Right kidney (tissue), 9 donors: ENCODE data around the gene MAPKAPK5.
"Not testable (repeated sequence)": the region's sequence is repeated elsewhere in the genome, so short reads cannot be mapped to it uniquely, and the experiment has no call there.

Experiments used
- DNase-seq: peaks from one replicate; pipeline ENCODE4 v3.0.0-alpha.2; 2016
- long read RNA-seq, 8 donors: transcript quantifications; one replicate each; lab custom pipeline, GENCODE V29; 2026

The MAPKAPK5 gene, protein sequence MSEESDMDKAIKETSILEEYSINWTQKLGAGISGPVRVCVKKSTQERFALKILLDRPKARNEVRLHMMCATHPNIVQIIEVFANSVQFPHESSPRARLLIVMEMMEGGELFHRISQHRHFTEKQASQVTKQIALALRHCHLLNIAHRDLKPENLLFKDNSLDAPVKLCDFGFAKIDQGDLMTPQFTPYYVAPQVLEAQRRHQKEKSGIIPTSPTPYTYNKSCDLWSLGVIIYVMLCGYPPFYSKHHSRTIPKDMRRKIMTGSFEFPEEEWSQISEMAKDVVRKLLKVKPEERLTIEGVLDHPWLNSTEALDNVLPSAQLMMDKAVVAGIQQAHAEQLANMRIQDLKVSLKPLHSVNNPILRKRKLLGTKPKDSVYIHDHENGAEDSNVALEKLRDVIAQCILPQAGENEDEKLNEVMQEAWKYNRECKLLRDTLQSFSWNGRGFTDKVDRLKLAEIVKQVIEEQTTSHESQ
- long read RNA-seq, donor 1, full-length matches to known transcripts, result 8 of 17 reads
- long read RNA-seq, donor 1, partial matches to known transcripts, result 9 of 17 reads
- long read RNA-seq, donor 1, other reads (novel, unspliced or antisense), result 0 of 17 reads
- long read RNA-seq, donor 2, full-length matches to known transcripts, result 3 of 3 reads
- long read RNA-seq, donor 2, partial matches to known transcripts, result 0 of 3 reads
- long read RNA-seq, donor 2, other reads (novel, unspliced or antisense), result 0 of 3 reads
- long read RNA-seq, donor 3, full-length matches to known transcripts, result 2 of 2 reads
- long read RNA-seq, donor 3, partial matches to known transcripts, result 0 of 2 reads
- long read RNA-seq, donor 3, other reads (novel, unspliced or antisense), result 0 of 2 reads
- long read RNA-seq, donor 4, full-length matches to known transcripts, result 10 of 10 reads
- long read RNA-seq, donor 4, partial matches to known transcripts, result 0 of 10 reads
- long read RNA-seq, donor 4, other reads (novel, unspliced or antisense), result 0 of 10 reads
- long read RNA-seq, donor 5, full-length matches to known transcripts, result 6 of 18 reads
- long read RNA-seq, donor 5, partial matches to known transcripts, result 12 of 18 reads
- long read RNA-seq, donor 5, other reads (novel, unspliced or antisense), result 0 of 18 reads
- long read RNA-seq, donor 6, full-length matches to known transcripts, result 2 of 2 reads
- long read RNA-seq, donor 6, partial matches to known transcripts, result 0 of 2 reads
- long read RNA-seq, donor 6, other reads (novel, unspliced or antisense), result 0 of 2 reads
- long read RNA-seq, donor 7, full-length matches to known transcripts, result 4 of 50 reads
- long read RNA-seq, donor 7, partial matches to known transcripts, result 46 of 50 reads
- long read RNA-seq, donor 7, other reads (novel, unspliced or antisense), result 0 of 50 reads
- long read RNA-seq, donor 8, full-length matches to known transcripts, result 6 of 6 reads
- long read RNA-seq, donor 8, partial matches to known transcripts, result 0 of 6 reads
- long read RNA-seq, donor 8, other reads (novel, unspliced or antisense), result 0 of 6 reads

DNA sequence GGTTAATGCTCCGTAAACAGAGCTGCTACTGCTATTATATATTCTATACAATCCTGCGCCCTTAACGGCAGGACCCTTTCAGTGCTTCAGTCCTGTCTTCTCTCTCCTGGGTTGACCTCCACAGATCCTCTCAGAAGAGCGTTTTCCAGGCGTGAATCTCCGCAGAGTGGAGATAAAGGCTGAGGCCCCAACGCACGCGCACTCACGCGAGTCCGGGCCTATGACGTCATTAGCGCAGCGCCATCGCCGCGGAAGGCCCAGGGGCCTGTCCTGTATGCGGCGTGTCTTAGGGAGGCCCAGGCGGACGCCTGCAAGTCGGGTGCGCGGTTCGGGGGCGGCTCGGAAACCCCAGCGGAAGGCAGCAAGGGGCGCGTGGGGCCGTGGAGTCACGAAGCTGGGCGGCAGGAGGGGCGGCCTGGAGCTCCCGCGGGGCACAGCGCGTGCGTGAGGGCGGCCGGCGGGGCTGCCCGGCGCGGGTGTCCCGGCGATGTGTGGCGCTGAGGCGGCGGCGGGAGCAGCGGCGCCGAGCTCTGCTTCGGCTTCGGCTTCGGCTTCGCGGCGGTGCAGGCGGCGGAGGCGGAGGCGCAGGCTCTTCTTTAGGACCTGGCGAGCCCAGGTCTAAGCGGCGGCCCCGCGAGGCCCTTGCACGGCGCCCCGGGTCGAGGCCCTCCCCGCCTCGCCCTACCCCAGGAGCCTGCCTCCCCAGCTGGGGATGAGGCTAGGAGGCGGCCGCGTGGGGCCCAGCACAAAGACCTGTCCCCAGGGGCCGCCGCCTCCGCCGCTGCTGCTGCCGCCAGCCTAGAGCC, at the start of gene MAPKAPK5:
TSS of gene MAPKAPK5 (plus strand) at position 479 of the 806 bp plus-strand sequence. CDS start 506 bp downstream, outside the sequence.
- DNase-seq, result peak; percentile 97

DNA sequence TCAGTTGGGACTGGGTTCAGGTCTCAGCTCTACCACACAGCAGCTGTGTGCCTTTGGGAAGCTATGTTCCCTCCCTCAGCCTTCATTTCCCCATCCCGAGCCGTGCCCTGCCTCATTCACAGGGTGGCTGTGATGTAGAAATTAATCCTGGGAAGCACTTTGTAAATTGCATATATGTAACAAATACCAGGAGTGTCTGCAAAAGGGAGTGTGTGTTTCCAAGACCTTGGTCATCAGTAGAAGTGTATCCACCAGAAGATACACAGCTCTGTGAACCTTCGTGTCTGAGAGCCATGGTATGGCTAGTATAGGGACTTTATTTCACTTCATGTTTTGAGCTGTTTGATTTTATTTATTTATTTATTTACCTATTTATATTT, 49.2 kb upstream of the MAPKAPK5 start:
- no peak for DNase-seq

DNA sequence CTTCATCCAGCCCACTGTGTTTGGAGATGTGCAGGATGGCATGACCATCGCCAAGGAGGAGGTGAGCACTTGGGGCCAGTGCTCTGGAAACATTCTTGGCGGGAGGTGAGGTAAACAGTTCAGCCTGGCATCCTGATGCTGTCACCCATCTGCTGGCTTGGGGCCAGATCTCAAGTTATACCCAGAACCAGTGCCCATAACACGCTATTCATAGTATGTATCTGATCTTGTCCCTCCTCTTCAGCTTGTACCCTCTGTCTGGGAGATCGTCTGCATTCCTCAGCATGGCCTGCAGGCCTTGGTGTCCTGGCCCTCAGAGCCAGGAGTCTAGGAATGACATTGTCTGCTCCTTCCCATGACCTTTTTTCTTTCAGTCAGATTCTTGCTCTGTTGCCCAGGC, 43.8 kb upstream of the MAPKAPK5 start:
- no peak for DNase-seq

DNA sequence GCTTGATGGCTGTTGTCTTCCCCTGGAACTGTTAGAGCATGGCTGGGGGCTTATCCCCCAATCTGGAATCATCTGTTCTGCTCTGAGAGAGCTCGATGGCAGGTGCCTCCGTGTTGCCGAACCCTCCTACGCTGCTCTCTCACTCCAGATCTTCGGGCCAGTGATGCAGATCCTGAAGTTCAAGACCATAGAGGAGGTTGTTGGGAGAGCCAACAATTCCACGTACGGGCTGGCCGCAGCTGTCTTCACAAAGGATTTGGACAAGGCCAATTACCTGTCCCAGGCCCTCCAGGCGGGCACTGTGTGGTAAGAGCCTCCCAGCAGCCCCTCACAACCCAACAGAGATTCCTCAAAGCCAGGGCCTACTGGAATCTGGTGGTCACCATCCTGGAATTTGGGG, 42.3 kb upstream of the MAPKAPK5 start:
- no peak for DNase-seq

DNA sequence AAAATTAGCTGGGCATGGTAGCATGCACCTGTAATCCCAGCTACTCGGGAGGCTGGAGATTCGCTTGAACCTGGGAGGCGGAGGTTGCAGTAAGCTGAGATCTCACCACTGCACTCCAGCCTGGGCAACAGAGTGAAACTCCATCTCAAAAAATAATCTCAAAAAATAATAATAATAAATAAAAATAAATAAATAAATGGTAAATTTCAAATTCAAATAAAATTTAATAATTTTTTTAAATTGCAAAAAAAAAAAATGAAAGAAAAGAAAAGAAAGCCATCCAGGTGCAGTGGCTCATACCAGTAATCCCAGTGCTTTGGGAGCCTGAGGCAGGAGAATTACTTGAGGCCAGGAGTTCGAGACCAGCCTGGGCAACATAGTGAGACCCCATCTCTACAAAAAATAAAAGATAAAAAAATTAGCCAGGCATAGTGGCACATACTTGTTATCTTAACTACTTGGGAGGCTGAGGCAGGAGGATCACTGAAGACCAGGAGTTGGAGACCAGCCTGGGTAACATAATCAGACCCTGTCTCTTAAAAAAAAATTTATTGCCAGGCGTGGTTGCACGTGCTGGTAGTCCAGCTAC, 38.9 kb upstream of the MAPKAPK5 start:
- no peak for DNase-seq

DNA sequence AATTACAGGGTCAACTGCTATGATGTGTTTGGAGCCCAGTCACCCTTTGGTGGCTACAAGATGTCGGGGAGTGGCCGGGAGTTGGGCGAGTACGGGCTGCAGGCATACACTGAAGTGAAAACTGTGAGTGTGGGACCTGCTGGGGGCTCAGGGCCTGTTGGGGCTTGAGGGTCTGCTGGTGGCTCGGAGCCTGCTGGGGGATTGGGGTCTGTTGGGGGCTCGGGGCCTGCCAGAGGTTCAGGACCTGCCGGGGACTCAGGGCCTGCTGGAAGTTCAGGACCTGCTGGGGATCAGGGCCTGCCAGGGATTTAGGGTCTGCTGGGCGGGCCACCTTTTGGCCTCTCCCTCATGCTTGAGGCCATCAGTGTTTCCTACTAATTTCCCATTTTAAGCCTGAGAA, 38.2 kb upstream of the MAPKAPK5 start:
- no peak for DNase-seq

DNA sequence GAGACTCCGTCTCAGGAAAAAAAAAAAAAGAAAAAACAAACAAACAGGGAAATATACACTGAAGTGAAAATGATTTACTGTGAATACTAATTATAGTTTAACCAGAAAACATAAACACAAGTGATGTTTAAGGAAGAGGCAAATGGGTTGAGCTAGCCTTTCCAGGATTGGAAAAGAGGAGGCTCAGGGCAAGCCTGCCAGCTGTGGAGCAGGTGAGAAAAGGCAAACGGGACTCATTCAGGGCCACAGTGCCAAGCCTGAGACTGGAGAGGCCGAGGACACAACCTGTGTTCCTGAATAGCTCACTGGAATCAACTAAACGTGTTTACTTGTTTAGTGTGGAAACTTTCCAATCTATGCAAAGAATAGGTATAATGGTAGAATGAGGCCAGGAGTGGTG, 35.7 kb upstream of the MAPKAPK5 start:
- DNase-seq, result no peak

DNA sequence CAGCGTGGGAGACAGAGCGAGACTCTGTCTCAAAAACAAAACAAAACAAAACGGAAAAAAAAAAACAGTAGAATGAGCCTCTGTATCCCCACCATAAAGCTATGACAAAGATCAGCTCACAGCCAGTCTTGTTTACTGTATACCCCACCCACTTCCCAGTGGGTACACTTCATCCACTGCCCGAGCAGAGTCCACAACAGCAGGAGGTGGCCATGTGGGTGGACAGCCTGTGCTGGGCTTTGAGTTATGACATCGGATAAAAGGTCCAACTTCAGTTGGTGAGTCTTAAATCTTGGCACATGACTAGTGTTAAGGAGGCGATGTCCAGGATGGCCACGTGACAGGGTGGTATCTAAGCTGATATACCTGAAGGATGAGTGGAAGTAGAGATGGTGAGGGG, 34.8 kb upstream of the MAPKAPK5 start:
- no peak for DNase-seq

DNA sequence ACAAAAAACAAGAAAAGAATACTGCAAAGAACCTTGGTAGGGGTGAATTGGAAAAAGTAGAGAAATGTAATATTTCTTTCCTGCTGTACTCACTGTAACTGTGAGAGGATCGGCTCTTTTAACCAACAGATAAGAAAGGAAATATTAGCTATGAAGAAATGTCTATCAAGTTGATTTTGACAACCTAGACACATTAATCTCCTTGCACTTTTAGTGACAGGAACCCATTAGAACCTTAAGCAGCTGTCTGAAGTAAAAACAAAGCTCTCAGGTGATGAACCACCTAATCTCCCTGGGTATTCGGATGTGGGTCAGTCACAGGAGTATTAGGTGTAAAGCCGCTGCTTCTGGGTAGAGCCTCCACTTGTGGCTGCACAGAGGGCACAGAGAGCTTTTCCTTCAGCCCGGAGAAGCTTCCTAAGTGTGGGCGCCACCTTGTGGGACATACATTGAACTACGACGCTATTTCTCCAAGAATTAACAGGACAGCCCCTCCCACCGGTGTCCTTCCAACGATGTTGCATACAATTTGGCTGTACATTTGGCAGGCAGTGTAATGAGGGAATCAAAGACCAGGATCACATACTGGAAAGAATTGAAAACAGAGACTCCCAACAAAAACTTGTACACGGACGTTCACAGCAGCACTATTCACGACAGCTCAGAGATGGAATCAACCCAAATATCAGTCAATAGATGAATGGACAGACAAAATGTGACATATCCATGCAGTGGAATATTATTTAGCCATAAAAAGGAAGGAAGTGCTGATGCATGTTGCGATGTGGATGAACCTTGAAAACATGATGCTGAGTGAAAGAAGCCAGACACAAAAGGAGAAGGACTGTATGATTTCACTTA, 28.9 kb upstream of the MAPKAPK5 start:
- DNase-seq, result peak; percentile 43

DNA sequence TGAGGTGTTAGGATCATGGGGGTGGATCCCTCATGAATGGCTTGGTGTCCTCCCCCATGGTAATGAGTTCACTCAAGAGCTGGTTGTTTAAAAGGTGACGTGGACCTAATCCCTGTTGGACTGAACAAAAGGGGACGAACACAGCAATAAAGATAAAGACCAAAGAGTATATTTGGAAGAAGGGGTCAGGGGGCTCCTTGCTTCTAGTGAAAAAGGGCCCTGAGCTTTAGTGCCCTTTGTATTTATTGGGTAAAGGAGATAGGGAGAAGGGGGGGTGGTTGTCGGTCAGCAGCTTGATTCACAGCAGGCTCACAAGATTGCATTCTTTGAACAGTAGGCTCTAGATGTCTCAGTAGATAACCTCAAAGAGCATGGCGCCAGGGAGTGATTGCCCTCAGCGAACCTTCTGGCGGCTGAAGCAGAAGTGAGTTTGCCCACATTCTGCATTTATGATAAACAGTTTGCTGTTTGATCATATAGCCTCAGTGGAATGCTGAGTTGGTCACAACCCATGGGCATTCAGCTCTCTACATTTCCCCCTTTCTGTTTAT, 25.9 kb upstream of the MAPKAPK5 start:
- DNase-seq, result no peak

DNA sequence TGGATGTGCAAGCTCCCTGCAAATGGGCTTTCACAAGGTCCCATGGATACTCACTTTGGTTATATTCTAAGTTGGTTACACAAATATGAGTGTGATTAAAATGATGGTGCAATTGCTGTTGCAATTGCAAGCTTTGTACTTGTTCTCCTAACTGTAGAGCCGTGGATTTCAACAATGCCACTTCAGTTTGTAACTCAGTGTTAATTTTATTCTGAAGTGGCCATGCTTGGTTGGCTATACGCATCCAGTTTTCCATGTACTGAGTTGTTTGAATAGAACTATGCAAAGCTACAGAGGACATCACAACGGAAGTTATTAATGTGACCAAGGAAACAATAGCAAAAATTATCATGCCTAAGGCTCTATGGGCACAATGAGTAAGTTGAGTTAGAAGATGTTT, 25.1 kb upstream of the MAPKAPK5 start:
- not testable (repeated sequence) for DNase-seq

DNA sequence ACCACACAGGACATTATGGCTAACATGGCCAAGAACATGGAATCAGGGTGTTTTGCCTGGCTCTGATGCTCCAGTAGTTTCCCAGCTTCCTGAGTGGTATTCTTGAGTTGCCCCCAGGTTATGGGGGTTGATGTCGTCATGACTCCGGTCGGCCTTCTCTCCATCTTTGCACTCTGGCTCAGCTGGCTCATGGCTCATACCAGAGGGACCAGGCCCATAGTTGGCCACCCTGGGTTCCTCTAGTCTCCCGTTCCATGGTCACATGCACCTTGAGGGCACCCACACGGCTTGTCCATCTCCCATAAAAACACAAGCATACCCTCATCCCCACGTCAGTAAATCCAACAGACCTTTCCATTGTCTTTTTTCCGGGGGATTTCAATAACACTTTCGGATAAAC, 23.7 kb upstream of the MAPKAPK5 start:
- no peak for DNase-seq

DNA sequence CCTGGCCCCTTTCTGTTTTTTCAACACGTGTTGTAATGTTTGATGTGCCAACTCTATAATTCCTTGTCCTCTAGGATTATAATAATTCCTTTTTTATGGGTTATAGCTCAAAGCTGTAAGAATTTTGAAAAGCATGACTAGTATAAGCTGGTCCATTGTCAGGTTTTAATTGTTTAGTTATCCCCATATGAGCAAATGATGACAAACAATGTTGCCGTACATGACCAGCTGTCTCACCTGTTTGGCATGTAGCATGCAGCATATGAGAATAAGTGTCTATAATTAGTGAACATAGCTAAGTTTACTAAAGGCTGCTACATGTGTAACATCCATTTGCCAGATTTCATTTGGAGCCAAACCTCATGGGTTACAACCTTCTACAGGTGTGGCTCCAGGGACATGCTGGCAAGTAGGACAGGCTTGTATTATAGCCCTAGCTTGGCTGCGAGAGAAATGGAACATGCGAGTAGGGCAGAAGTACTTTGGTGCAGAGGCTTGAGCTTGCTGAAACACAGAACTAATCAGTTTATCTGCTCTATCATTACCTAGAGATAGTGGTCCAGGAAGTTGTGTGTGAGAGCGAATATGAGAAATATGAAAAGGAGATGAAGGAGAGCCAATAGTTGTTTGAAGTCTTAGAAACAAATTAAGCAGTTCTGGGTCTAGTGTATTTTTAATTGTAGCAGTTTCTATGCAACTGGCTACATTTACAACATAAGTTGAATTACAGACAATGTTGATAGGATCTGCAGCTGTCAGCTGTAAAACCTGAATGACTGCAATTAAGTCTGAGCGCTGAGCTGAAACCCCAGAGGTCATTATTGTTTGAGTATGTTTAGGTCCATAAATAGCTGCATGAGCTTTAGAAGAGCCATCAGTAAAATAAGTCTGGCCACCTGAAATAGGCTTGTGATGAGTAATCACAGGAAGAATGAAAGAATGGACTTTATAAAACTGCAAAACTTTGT, 22.6 kb upstream of the MAPKAPK5 start:
- no peak for DNase-seq

DNA sequence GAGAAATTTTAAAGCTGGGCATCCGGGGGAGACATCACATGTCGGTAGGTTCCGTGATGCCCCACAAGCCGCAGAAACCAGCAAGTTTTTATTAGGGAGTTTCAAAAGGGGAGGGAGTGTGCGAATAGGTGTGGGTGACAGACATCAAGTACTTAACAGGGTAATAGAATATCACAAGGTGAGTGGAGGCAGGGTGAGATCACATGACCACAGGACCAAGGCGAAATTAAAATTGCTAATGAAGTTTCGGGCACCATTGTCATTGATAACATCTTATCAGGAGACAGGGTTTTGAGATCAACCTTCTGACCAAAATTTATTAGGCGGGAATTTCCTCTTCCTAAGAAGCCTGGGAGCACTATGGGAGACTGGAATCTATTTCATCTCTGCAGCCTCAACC, 21.2 kb upstream of the MAPKAPK5 start:
- DNase-seq, result not testable (repeated sequence)

DNA sequence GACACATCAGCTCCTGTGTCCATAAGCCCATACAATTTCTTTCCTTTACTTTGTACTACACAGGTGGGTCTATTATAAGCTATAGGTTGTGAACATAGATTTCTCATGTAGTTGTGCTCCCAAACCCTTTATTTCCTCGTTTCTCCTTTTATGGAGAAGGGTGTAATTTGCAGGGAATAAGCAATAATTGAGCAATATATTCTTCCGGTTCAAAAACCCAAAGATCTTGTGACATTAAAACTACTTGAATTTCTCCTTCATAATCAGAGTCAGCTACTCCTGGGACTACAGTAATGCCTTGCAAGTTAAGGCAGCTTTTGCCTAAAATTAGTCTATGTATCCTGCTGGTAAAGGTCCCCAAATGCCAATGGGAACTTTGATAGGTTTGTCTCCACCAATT, 19.1 kb upstream of the MAPKAPK5 start:
- no peak for DNase-seq

DNA sequence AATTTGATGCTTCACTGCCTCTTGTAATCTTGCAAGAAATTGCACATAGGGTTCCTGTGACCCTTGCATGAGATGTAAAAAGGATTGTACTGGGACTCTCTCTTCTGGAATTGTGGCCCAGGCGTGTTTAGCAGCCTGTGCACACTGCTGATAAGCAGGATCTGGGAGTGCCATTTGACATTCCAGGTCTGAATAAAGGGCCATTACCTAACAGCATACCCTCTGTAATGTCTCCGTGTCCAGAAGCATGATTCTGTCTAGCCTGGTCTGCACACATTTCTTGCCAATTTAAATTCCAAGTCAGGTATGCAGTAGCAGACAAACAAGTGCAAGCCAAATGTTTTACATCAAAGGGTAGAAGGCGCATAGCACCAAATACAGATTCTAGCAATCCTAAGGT, 18.1 kb upstream of the MAPKAPK5 start:
- DNase-seq, result no peak

DNA sequence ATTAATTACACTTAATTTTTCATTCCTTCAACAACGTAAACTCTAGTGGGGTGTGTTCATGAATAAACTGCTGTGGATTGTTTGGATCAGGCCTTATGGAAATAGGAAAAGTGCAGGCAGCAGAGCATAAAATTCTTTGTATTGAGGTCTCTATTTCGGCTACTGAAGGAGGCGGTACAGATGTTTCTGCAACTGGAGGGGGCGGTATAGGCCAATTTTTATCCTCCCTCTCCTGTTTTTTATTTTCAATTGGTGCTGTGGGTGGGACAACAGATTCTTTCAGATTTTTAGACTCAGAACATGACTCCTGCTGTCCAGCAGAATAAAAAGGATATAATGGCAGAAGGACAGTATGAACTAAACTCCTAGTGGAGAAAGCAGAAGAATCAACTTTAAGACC, 17.7 kb upstream of the MAPKAPK5 start:
- not testable (repeated sequence) for DNase-seq

DNA sequence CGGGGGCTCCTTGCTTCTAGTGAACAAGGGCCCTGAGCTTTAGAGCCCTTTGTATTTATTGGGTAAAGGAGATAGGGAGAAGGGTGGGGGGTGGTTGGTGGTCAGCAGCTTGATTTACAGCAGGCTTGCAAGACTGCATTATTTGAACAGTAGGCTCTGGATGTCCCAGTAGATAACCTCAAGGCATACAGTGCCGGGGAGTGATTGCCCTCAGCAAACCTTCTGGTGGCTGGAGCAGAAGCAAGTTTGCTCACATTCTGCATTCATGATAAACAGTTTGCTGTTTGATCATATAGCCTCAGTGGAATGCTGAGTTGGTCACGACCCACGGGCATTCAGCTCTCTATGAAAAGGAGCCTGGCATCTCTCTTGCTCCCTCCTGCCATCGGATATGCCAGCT, 16.5 kb upstream of the MAPKAPK5 start:
- no peak for DNase-seq
